ENCODE measurements around the gene ARRB1. TPM values are rescaled to one million over a fixed set of nuclear protein-coding genes. Genes with fewer than 3 reads are reported as not detected.

The ARRB1 gene
- total and polyA plus RNA-seq, 2 of the 13 experiments (the other 11 are each of a cell fraction or from before 2014, with no cell fraction given): 22.5 to 35.7 TPM

GRCh38 chr11:75399344-75400145 is 48.1 kb upstream of the ARRB1 start, which contains the start of gene RPS3 (continued):
- TF ChIP-seq ZNF333 (CRISPR knock-in tag; IDR thresholded peaks at IDR 0.05; ENCODE audit: borderline replicate concordance): peak; percentile 93; the same call in 1 of the 2 replicates
- TF ChIP-seq CREBL2 (CRISPR knock-in tag; IDR thresholded peaks at IDR 0.05; ENCODE audit: borderline replicate concordance): peak; percentile 88; the same call in 1 of the 2 replicates
- peak; percentile 100 for TF ChIP-seq YEATS2 (CRISPR knock-in tag; IDR thresholded peaks at IDR 0.05; ENCODE audit: borderline replicate concordance)
- TF ChIP-seq ZHX1 (CRISPR knock-in tag; IDR thresholded peaks at IDR 0.05; ENCODE audit: low read depth): 0 out of 2 replicates have a peak, but pooled peaks have one; percentile 26
- 0 out of 2 replicates have a peak, but pooled peaks have one; percentile 70 for TF ChIP-seq REL (CRISPR knock-in tag; conservative IDR thresholded peaks at IDR 0.05)
- TF ChIP-seq ZNF772 (CRISPR knock-in tag; IDR thresholded peaks at IDR 0.05): peak; percentile 84
- TF ChIP-seq ZNF543 (CRISPR knock-in tag; IDR thresholded peaks at IDR 0.05): peak; percentile 70; the same call in 1 of the 2 replicates
- TF ChIP-seq ZNF512B (CRISPR knock-in tag; IDR thresholded peaks at IDR 0.05; ENCODE audit: borderline replicate concordance): no peak
- 0 out of 2 replicates have a peak, but pooled peaks have one; percentile 80 for TF ChIP-seq CCDC6 (CRISPR knock-in tag; IDR thresholded peaks at IDR 0.05)
- peak; percentile 48; the same call in 1 of the 2 replicates for TF ChIP-seq FOXJ3 (CRISPR knock-in tag; IDR thresholded peaks at IDR 0.05; ENCODE audit: borderline replicate concordance)
- TF ChIP-seq ZSCAN30 (CRISPR knock-in tag; IDR thresholded peaks at IDR 0.05): no peak
- TF ChIP-seq ZNF749 (CRISPR knock-in tag; IDR thresholded peaks at IDR 0.05; ENCODE audit: borderline replicate concordance): no peak
- no peak for TF ChIP-seq ZNF33A (CRISPR knock-in tag; IDR thresholded peaks at IDR 0.05; ENCODE audit: borderline replicate concordance)
- TF ChIP-seq ZNF737 (CRISPR knock-in tag; IDR thresholded peaks at IDR 0.05; ENCODE audit: borderline replicate concordance): peak; percentile 77; the same call in 1 of the 2 replicates
- peak; percentile 93; the same call in 1 of the 2 replicates for TF ChIP-seq ZNF788 (CRISPR knock-in tag; IDR thresholded peaks at IDR 0.05; ENCODE audit: borderline replicate concordance)
- TF ChIP-seq PAX8 (CRISPR knock-in tag; IDR thresholded peaks at IDR 0.05; ENCODE audit: borderline replicate concordance): no peak
- TF ChIP-seq WIZ (CRISPR knock-in tag; IDR thresholded peaks at IDR 0.05): no peak
